Gastroesophageal sphincter (tissue), 3 donors: ENCODE data around the gene CCDC57.

Source experiments
- POLR2A ChIP-seq, 2 donors: fragments of 450-650 bp; IDR thresholded peaks; one replicate each; pipeline ENCODE4 v1.6.1; 2017; ENCODE audit warnings: antibody characterized with exemption in 2 of 2, mild to moderate bottlenecking in 2 of 2, moderate library complexity in 1 of 2
- POLR2AphosphoS5 ChIP-seq: sonication (generic); formaldehyde crosslinking; IDR thresholded peaks from one replicate; pipeline ENCODE4 v1.6.1; 2017; ENCODE audit warnings: antibody characterized with exemption
- TF ChIP-seq, protein P1 (sequence below), 4 experiments: fragments of 200-600 bp in 2 of 4; fragments of 450-650 bp in 2 of 4; sonication (generic) in 1 of 4; IDR thresholded peaks; one replicate each; pipeline ENCODE4 v1.5.1; 2017 to 2019; ENCODE audit warnings: antibody characterized with exemption in 4 of 4, mild to moderate bottlenecking in 2 of 4, moderate library complexity in 2 of 4

DNA sequence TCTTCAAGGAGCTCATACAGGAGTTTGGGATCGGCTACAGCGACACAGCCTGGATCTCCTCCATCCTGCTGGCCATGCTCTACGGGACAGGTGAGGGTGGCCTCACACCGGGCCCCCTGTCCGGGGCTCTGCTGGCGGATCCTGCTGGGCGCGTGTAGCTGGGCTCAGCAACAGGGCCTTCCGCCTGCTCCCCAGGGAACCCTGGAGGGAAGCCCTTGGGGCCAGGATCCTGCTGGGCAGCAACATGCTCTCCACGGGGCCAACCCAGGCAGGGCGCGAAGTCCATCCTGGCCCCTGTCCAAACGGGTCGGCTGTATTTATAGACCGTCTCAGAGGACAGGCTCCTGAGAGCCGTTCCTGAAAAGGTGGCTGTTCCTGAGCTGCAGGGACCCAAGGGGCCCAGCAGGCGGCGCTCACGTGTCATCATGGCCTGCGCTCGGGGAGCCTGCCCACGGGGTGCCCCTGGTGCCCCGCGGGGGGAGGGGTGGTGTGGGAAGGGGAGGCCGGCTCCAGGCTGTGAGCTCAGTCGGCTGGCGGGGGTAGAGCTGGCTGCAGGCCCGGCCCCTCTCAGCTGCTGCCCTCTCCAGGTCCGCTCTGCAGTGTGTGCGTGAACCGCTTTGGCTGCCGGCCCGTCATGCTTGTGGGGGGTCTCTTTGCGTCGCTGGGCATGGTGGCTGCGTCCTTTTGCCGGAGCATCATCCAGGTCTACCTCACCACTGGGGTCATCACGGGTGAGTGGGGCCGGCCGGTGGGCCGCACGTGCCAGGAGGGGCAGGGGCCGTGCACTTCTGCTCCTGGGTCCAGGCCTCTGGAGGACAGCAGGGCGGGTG, 23.7 kb upstream of the CCDC57 start:
- TF ChIP-seq, protein P1, sequence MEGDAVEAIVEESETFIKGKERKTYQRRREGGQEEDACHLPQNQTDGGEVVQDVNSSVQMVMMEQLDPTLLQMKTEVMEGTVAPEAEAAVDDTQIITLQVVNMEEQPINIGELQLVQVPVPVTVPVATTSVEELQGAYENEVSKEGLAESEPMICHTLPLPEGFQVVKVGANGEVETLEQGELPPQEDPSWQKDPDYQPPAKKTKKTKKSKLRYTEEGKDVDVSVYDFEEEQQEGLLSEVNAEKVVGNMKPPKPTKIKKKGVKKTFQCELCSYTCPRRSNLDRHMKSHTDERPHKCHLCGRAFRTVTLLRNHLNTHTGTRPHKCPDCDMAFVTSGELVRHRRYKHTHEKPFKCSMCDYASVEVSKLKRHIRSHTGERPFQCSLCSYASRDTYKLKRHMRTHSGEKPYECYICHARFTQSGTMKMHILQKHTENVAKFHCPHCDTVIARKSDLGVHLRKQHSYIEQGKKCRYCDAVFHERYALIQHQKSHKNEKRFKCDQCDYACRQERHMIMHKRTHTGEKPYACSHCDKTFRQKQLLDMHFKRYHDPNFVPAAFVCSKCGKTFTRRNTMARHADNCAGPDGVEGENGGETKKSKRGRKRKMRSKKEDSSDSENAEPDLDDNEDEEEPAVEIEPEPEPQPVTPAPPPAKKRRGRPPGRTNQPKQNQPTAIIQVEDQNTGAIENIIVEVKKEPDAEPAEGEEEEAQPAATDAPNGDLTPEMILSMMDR (IDR thresholded peaks at IDR 0.05) = peak in 3 of 4 experiments; percentile 93 to 98 (median 95)
- TF ChIP-seq POLR2A (IDR thresholded peaks at IDR 0.05) (no peak), POLR2AphosphoS5 (no peak)
